HL-60 (cell line): ENCODE results near the gene ATP11A.

Experiments
- POLR2AphosphoS5 ChIP-seq: IDR thresholded peaks from 2 replicates; pipeline ENCODE4 v1.6.1; 2012; ENCODE audit warnings: low read depth
- TF ChIP-seq, protein P1 (sequence below): IDR thresholded peaks from one replicate; pipeline ENCODE4 v1.5.1; 2011; ENCODE audit warnings: low read length, control low read depth, inconsistent platforms; ENCODE audit not compliant: insufficient read depth

DNA sequence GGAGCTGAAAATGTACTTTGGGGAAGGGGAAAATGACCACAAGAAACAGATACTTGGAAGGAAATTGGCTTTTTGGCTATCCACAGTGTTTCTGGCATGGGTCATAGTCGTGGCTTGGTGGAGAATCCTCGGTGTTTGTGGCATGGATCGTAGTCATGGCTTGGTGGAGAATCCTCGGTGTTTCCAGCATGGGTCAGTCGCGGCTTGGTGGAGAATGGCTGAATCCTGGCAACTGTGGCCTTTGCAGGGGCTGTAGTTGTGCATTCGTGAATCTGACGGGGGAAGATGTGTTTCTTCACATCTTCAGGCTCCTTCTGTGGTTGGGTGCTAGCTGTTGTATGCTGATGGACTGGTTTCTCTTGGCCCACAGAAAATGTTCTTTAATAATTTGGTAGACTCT, 217.4 kb downstream of the ATP11A start:
- TF ChIP-seq, protein P1, sequence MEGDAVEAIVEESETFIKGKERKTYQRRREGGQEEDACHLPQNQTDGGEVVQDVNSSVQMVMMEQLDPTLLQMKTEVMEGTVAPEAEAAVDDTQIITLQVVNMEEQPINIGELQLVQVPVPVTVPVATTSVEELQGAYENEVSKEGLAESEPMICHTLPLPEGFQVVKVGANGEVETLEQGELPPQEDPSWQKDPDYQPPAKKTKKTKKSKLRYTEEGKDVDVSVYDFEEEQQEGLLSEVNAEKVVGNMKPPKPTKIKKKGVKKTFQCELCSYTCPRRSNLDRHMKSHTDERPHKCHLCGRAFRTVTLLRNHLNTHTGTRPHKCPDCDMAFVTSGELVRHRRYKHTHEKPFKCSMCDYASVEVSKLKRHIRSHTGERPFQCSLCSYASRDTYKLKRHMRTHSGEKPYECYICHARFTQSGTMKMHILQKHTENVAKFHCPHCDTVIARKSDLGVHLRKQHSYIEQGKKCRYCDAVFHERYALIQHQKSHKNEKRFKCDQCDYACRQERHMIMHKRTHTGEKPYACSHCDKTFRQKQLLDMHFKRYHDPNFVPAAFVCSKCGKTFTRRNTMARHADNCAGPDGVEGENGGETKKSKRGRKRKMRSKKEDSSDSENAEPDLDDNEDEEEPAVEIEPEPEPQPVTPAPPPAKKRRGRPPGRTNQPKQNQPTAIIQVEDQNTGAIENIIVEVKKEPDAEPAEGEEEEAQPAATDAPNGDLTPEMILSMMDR: no peak
- TF ChIP-seq POLR2AphosphoS5: no peak
